Activated CD4-positive, CD25-positive, alpha-beta regulatory T cell treated with anti-CD3 and anti-CD28 coated beads, Interleukin-2, amount 50 U/mL, for 24 hours (primary cell): Measurements from ENCODE around the gene FUT8.

Experiments used
- ATAC-seq, 2 donors: fragments of 150-1000 bp; cut with Tn5 transposase; one replicate each; pipeline ENCODE4 v1.10.0; 2021; ENCODE audit warnings: mild to moderate bottlenecking in 1 of 2, moderate library complexity in 1 of 2

The FUT8 gene

GRCh38 chr14:65496178-65496993 is 83.9 kb downstream of the FUT8 start:
- no peak for ATAC-seq

GRCh38 chr14:65499138-65499537 is 86.6 kb downstream of the FUT8 start:
- ATAC-seq, result peak; percentile 35 to 38

GRCh38 chr14:65500075-65500474 is 87.5 kb downstream of the FUT8 start:
- no peak for ATAC-seq

GRCh38 chr14:65501328-65501727 is 88.8 kb downstream of the FUT8 start:
- ATAC-seq, result peak in 1 of 2 donors; percentile 33

GRCh38 chr14:65502676-65503124 is 90.2 kb downstream of the FUT8 start:
- ATAC-seq, result peak; percentile 41 to 58

GRCh38 chr14:65503771-65504170 is 91.2 kb downstream of the FUT8 start:
- no peak for ATAC-seq

- ATAC-seq, result peak in 1 of 2 donors; percentile 25
These were observed 94.3 kb downstream of the FUT8 start for GRCh38 chr14:65506801-65507200.

- ATAC-seq, result no peak
These were observed 97.3 kb downstream of the FUT8 start for GRCh38 chr14:65509842-65510241.

- ATAC-seq, result no peak
These were observed 101.1 kb downstream of the FUT8 start for GRCh38 chr14:65513671-65514070.

- peak in 1 of 2 donors; percentile 36 for ATAC-seq
These were observed 105.4 kb downstream of the FUT8 start for GRCh38 chr14:65517635-65518542.

- ATAC-seq, result no peak
These were observed 115.5 kb downstream of the FUT8 start for GRCh38 chr14:65528069-65528468.

- no peak for ATAC-seq
These were observed 118.6 kb downstream of the FUT8 start for GRCh38 chr14:65531148-65531547.

GRCh38 chr14:65533736-65534404 is 121.3 kb downstream of the FUT8 start:
- no peak for ATAC-seq

GRCh38 chr14:65536781-65537423 is 124.4 kb downstream of the FUT8 start:
- no peak for ATAC-seq

- no peak for ATAC-seq
These were observed 136.3 kb downstream of the FUT8 start for GRCh38 chr14:65548878-65549277.

GRCh38 chr14:65549429-65549828 is 136.9 kb downstream of the FUT8 start:
- no peak for ATAC-seq

GRCh38 chr14:65550779-65551643 is 138.5 kb downstream of the FUT8 start:
- ATAC-seq, result peak; percentile 79 to 84

GRCh38 chr14:65552724-65553123 is 140.2 kb downstream of the FUT8 start:
- ATAC-seq, result no peak

GRCh38 chr14:65554837-65555236 is 142.3 kb downstream of the FUT8 start:
- no peak for ATAC-seq

- ATAC-seq, result no peak
These were observed 142.8 kb downstream of the FUT8 start for GRCh38 chr14:65555358-65555757.

GRCh38 chr14:65558363-65558762 is 145.8 kb downstream of the FUT8 start:
- ATAC-seq, result no peak
